ENCODE data around the gene KPNA3.

KPNA3 gene

DNA sequence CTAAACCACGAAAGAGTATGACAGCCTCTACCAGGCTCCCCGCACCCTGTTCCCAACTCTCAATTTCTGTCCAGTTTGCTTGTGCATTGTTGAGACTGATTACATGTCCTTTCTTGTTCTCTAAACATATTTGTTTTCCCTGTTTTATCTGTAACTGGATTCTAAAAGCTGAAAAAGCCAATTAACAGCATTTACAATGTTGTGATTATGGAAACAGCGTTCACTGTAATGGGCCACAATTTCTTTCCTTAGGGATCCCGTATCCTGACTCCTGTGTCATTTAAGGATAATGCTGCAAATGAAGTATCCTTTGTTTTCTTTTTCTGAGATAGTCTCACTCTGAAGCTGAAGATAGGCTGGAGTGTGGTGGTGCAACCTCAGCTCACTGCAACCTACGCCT, 121.7 kb downstream of the KPNA3 start:
- no peak for DNase-seq

DNA sequence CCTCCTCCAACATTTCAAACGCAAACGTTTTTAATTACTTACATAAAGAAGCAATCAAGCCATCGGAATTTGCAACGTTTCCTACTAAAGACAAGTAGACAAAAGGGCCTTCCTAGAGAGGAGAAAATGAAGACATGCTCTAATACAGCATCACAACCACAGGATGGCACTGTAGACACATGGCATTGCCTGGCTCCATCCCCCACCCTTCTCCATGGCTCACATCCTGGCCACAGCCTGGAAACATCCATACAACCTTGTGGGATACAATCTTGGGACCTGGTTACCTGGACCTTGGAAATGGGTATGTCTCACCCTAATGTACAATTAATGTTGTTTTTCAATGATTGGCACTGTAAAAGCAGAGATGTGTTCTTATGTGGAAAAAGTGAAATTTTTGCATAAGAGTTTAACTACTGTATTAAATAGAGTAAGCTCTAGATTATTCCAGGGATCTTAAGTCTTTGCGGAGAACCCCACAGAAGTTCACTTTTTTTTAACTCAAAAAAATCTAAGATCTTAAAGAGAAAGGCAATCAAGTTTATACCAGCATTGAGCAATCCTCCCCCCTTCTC, 122.7 kb downstream of the KPNA3 start:
- peak; percentile 48 for DNase-seq

DNA sequence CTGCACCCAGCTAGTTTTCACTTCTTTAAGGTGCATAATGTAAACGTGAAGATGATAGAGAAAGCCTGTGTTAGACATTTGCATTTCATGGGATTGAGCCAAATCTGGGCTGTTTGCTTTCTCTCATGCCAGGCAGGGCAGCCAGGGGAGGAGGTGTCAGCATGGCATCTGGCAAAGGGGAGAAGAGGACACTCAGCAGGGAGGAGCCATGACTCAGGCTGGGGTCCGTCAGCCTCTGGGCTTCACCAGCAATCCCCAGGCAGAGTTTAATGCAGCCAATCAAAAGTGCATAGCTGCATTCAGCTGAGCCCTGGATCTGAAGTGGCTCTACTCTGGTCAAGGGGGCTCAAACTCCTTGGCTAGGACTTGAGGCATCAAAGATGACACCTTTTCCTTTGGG, 124.7 kb downstream of the KPNA3 start:
- DNase-seq, result no peak

DNA sequence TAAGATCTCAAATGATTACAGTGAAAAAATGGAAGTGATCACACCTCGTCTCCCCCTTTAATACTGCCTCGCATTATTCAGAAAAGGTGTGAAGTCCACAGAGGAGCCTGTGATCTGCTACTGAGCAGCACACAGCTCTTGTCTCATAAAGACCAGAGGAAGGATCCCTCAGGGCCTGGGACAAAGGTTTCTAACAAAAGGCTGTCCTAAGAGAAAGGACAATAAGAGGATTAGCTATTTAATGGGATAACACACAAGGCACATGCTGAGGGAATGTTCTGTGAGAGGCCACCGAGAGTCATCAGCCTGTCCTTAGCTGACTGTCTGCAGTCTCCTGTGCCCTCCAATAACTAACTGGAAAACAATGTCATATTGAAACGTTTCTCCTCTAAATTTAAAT, 127.9 kb downstream of the KPNA3 start:
- no peak for DNase-seq

DNA sequence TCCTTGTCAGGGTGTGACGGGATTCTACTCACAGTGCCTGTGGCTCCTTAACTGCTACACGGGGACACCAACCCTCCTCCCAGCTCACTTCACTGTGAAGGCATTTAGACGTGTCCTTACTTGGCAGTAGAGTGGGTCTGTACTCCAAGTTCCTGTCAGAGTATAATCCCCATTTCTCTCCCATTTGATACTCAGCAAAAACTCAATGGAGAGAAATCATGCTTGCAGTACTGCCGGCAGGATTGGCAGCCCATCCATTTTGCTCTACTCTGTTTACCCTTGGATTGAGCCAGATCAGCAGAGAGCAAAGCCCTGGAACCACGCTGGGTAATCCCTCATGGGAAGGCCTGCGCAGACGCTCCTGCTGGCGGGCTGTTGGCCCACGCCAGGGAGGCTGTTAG, 135.2 kb downstream of the KPNA3 start:
- no peak for DNase-seq

DNA sequence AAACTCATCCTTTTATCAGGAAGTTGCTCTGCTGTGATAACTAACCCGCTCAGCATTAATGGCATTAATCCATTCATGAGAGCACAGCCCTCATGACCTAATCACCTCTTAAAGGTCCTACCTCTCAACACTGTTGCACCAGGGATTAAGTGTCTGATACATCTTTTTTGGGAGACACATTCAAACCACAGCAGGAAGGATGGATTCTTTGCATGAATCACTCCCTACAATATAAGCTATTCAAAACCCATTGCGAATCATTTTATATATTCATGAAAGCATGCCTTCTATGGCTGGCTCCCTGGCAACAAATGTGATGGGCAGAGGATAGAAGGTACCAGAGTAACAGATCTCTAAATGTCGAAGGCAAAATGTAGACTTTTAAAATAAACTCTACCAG, 136.6 kb downstream of the KPNA3 start:
- no peak for DNase-seq

DNA sequence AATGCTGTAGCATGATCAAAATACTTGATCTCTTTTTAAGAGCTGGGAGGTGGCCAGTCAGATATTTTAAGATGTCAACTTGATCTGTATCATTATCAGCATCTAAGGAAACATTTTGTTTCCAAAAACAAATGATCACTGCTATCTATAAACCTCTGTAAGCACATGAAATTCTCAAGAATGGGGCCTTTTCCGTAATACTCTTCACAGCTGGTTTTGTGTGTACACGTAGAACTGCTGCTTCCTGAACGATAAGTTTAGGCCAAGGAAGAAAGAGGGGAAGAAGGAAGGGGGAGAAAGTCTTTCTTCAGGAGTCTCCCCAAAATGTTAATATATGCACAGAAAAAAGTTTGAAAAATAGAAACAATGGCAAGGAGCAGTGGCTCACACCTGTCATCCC, 138.5 kb downstream of the KPNA3 start:
- no peak for DNase-seq

DNA sequence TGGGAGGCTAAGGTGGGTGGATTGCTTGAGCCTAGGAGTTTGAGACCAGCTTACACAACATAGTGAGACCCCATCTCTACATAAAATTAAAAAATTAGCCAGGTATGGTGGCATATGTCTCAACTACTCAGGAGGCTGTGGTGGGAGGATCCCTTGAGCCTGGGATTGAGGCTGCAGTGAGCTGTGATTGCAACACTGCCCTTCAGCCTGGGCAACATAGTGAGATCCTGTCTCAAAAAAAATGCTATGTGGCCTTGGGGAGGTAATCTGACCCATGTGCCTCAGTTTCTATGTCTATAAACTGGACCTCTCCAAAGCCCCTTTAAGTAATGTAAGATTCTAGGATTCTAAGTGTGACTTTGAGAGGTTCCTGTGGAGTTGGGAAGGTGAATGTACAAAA, 139.0 kb downstream of the KPNA3 start:
- no peak for DNase-seq

DNA sequence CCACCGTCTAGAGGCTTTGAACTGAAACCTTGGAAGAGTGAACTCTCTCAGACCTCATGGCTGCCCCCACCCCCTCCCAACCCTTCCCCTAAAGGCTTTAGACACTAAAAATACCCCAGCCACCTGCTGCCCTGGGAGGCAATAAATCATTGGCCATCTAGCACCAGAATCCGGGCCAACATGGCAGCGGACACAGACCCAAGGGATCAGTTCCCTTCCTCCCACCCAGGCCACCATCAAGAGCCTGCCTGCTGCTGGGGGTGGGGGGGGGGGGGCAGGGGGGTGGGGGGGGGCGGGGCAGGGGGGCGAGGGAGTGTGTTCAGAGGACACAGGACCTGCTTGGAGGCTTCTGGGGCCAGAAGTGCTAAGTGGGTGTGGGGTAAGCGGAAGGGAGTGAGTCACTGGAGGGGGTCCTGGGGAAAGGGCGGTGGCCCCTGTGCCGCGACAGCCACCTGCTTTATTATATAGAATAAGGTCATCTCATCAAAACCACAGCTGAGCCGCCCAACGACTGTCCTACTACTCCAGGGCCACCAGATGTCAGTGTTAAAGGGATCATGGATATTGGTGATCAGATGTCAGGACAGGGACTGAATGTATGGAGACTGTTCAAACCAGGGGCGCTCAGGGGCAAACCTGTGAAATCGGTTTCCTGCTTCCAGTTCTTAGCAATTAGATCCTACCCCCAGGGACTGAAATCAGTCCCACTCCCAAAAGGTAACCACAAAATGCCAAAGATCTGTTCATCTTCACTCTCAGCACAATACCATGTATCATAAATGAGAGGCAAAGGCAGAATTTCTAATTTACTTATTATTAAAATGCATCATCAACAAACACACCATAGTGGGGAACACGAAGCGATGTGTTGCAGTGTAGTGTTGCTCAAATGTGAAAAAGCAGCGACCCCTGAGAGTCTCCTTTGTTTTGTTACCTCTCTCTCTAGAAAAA, 139.9 kb downstream of the KPNA3 start:
- DNase-seq, result peak; percentile 50

DNA sequence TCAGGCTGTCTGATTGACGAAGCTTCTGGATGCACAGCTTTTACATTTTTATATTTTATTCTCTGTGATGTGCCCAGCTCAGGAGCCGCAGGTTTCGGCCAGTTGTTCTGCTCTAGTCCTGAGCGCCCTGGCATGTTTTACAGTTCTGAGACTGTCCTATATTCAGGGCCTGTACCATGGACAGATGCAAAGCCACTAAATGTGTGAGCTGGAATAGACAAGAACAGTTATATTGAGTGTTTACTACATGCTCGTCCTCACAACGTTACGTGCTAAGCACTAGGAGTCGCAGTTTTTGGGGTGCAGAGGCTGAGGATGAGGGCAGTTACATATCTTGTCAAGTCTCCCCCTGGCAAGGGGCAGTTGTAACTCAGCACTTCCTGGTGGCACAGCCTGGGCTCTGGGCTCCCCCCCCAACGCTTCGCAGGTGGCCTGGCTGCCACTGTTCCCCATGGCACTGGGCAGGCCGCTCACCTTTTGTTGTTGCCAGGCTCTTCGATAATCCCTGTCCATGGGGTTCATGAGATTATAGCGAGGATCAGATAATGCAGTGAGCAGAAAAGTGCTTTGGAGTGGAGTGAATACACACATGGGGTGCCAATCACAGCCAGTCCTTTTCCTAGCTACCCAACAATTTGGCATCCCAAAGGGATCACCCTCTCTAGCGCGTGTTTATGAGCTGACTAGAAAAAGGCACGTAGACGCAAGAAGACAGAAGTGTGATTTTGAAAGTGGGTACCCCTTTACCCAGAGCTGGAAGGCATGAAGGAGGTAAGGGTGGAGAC, 140.7 kb downstream of the KPNA3 start:
- DNase-seq, result no peak

DNA sequence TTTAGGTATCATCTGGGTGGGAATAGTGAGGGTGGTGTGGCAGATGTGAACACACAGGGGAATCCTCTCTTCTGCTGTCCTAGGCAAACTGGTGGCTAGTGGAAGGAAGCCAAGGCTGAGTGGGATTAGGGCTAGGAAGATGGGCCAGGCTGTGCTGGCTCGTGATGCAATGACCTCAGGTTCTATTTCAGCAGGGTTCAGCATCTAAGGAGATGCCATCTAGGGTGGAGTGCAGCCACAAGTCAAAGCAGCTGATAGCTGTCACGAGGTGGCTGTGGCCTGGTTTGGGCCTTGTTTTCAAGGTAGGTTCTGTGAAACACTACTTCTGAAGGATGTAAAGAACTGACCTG, 142.5 kb downstream of the KPNA3 start:
- no peak for DNase-seq

All from inflammatory macrophage treated with lipopolysaccharide for 4 hours (primary cell).